ENCODE results near the gene ARFGEF2.

ARFGEF2 gene

GRCh38 chr20:48899881-48900280 lies 21.6 kb upstream of the ARFGEF2 start:
- no peak for DNase-seq

GRCh38 chr20:48901326-48901725 lies 20.2 kb upstream of the ARFGEF2 start:
- no peak for DNase-seq

DNA sequence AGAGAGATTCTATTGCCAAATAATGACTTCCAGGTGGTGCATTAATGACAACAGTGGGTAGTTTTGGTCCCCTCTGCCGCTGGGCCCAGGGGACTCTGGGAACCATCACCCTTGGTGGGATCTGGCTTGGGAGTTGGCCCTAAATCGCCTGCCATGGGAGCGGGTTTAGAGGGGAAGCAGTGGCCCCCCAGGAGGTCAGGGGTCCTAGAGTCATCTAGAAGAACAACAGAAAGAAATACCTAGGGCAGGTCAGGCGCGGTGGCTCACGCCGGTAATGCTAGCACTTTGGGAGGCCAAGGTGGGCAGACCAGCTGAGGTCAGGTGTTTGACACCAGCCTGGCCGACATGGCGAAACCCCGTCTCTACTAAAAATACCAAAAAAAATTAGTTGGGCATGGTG lies 17.8 kb upstream of the ARFGEF2 start:
- no peak for DNase-seq

DNA sequence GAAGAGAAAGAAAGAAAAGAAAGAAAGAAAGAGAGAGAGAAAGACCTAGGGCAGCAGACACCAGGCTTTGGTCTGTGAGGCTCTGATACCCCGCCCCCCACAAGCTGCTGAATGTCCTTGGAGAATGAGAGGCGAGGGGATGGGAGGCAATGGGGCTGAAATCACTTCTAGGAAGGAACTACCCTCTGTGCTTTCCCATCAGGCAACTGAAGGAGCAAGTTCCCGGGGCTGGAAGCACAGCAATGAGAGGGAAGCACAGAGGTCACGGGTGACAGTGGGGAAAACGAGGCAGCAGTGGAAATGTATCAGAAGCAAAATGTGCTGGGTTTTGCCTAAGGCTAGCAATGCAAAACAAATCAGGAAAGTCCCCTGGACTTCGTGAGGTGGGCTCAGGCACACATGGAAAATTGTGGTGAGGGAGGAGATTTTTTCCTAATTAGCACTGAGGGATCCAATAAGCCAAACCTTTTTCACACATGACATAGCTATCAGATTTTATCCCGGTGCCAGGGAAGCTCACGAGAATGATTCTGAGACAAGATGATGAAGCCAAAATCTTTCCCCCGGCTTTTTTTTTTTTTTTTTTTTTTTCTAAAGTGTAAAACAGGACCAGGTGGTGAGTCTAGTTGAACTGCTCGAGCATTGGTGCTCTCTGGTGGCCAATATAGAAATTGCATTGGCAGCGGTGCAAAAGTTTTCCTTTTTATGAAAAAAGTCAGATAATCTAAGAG lies 16.8 kb upstream of the ARFGEF2 start:
- DNase-seq: peak; percentile 29

DNA sequence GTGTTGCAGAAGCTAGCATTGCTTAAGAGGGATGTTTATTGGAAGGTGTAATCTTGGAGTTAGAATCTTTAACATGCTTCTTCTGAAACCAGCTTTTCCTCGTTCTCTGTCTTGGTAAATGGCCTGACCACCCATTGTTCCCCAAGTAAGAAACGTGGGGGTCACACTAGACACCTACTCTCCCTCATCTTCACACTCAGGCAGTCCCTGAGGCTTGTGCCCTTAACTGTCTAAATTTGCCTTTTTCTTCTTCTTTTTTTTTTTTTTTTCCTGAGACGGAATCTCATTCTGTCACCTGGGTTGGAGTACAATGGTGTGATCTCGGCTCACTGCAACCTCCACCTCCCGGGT lies 16.2 kb upstream of the ARFGEF2 start:
- no peak for DNase-seq

GRCh38 chr20:48906221-48906877 lies 15.2 kb upstream of the ARFGEF2 start:
- DNase-seq: no peak

DNA sequence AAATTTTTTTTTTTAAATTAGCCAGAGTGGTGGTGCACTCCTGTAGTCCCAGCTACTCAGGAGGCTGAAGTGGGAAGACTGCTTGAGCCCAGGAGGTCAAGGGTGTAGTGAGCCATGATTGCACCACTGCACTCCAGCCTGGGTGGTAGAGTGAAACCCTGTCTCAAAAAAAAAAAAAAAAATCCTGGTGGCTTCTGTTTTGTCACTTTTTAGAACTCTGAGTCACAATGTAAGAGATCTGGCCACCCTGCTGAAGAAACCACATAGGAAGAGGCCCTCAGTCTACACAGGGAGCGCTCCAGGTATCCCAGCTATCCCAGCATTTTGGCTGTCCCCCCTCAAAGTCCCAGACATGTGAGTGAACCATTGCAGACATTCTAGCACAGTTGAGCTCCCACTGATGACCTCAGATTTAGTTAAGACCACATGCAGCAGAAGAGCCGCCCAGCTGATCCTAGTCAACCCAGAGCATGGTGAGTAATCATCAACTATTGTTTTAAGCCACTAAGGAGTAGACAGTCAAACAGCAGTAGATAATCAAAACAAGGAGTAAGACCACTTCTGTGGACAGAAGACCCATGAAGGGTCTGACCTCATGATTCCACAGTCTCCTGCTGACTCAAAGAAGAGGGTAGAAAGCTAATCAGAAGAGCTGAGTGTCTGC lies 12.7 kb upstream of the ARFGEF2 start:
- no peak for DNase-seq

DNA sequence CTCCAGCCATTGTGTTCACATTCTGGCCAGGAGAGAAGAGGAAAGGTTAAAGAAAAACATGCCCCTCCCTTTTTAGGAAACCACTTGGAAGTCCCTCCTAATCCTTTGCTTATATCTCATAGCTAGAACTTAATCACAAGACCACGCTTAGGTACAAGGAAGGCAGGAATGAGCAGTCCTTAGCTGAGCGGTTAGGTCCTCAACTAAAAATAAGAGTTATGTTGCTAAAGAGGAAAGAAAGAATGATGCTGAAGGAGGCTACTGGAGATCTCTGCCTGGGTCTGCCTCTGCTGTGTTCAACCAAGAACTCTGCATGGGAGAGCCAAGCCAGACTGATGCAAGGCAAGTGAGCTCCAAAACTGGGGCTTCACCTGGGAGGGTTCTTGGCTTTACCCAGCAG lies 11.6 kb upstream of the ARFGEF2 start:
- no peak for DNase-seq

GRCh38 chr20:48910347-48910781 lies 11.1 kb upstream of the ARFGEF2 start:
- DNase-seq: no peak

GRCh38 chr20:48912065-48912464 lies 9.4 kb upstream of the ARFGEF2 start:
- peak; percentile 47 for DNase-seq

DNA sequence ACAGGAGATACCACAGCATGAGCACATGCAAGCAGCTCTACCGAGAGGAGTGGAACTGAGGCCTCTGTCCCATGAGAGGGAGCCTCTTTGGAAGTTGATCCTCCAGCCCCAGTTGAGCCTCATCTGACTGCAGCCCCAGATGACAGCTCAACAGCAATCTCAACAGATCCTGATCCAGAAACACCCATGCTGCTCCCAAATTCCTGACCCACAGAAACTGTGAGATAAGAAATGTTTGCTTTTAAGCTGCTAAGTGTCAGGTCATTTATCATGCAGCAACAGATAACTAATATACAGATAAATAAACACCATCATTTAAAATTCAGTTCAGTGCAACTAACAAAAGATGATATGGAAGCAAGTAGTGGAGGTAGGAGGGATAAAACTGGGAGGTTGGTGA lies 4.8 kb upstream of the ARFGEF2 start:
- DNase-seq: no peak

DNA sequence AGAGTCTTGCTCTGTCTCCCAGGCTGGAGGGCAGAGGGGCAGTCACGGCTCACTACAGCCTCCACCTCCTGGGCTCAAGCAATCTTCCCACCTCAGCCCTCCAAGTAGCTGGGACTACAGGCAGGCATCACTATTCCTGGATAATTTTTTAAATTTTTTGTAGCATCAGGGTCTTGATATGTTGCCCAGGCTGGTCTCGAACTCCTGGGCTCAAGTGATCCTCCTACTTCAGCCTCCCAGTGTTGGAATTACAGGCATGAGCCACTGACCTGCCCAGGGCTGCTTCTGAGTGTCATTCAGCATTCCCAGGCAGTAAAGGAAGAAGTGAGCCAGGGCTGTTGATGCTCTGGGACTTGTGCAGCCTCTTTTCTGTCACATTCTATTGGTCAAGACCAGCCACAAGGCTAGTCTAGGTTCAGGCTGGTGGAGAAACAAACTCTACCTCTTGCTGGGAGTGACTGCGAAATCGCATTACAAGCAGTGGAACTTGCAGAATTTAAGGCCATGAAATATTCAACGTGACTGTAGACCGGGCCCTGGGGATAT lies 2.1 kb upstream of the ARFGEF2 start:
- DNase-seq: no peak

GRCh38 chr20:48919882-48920526 lies 1.5 kb upstream of the ARFGEF2 start:
- DNase-seq: peak; percentile 15

DNA sequence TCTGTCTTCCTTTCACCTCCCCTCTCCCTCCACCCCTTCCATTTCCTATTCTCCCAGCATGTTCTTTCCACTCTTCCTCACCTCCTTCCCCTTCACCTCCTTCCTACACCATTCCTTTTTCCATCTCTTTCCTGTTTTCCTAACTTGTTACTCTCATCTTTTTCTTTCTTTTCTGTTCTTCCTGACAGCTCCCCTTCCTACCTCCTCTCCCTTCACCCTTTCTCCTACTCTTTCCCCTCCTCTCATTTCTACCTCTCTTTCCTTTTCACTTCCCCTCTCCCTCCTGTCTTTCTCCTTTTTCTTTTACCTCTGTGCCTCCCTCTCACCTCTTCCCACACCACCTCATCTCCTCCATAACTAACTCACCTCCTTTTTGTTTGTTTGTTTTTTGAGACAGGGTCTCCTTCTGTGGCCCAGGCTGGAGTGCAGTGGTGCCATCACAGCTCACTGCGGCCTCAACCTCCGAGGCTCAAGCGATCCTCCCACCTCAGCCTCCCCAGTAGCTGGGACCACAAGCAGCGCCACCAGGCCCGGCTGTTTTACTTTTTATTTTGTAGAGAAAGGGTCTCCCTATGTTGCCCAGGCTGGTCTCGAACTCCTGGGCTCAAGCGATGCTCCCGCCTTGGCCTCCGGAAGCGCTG lies 864 bp upstream of the ARFGEF2 start:
- DNase-seq: no peak

DNA sequence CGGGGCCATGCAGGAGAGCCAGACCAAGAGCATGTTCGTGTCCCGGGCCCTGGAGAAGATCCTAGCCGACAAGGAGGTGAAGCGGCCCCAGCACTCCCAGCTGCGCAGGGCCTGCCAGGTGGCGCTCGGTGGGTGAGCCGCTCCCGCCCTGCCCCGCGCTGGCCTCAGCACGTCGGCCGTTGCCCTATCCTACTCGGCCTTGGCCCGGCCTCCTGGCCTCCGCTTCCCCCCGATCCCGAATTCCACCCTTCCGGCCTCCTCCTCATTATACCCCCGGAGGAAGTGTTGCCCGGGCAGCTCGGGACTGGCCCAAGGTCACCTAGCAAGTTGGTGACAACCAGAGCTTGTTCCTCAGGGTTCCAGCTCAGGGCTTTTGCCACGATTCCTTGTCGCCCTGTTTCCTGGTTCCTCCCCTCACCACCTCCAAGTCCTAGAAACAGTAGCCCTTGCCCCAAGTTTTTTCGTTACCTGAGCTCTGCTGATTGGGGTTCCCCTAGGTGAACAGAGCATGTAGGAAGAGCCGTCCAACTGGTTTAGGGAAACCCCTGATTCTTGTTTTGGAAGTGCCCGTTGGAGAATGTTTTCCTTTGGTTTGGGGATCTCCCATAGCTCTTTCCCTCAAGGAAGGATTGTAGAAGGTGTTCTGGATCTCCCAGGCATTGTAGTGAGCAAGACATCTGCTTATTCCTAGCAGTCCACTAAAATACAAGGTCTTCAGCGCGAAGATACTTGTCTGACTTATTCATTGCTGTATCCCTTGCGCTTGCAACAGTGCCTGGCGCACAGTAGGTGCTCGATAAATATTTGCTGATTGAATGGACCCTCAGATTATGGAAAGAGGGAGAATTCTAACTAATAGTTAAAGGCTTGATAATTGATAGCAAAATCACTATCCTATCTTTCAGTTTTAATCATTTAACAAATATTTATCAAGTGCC lies 641 bp downstream of the ARFGEF2 start:
- peak; percentile 67 for DNase-seq

DNA sequence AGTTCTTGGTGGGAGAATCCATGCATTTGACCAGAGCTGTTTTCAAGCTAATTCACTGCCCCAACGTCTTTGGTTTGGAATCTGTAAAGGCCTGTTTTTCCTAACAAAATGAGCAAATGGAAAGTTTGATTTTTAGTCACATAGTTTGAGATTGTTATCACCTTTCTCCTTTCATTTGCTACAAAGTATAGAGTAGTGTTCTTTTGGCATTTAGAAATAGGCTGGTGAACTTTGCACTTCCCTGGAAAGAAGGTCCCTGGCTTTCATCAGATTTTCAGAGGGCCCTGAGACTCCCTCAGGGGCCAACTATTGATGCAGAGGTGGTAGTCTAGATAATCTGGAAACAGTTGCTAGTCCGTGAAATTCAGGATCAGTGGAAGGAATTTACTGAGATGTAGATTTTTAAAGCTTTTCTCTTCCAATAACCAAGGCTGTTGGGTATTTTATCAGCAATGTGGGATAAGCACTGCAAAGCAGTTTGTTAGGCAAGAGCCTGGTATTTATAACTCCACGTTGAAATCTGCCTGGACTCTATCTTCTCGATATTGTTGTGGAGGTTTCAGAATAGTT lies 1.7 kb downstream of the ARFGEF2 start:
- no peak for DNase-seq

DNA sequence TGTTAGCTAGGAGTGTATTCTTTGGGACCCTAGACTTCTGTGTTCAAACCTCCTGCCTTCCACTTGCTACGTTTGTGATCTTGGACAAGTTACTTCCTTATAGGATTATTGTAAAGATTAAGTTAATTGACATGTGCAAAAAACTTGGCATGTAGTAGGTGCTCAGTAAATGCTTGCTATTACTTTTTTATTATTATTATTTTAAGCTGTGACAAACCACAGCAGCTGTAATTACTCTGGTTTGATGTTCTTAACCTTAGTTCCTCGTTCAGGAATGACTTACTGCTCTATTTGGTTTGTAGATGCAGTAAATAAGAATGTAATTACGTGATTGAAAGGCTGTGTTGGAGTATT lies 3.2 kb downstream of the ARFGEF2 start:
- no peak for DNase-seq

- no peak for DNase-seq
Observed at GRCh38 chr20:48926267-48926666, 4.8 kb downstream of the ARFGEF2 start.

DNA sequence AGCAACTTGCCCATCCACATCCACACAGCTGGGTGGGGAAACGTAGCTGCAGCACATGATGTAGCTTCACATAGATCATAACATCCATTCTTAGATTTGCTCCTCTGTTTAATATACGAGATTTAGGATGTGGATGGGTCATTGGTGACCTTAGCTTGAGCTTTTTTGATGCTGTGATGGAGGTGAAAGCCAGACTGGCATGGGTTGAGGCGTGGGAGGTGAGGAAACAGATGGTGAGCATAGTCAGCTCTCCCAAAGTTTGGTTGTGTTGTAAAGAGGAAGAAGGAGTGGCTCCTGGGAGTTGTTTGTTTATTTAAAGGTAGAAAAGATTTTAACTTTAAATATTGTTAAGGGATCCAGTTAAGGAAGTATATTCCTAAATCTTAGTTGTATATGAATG lies 5.3 kb downstream of the ARFGEF2 start:
- DNase-seq: no peak

DNA sequence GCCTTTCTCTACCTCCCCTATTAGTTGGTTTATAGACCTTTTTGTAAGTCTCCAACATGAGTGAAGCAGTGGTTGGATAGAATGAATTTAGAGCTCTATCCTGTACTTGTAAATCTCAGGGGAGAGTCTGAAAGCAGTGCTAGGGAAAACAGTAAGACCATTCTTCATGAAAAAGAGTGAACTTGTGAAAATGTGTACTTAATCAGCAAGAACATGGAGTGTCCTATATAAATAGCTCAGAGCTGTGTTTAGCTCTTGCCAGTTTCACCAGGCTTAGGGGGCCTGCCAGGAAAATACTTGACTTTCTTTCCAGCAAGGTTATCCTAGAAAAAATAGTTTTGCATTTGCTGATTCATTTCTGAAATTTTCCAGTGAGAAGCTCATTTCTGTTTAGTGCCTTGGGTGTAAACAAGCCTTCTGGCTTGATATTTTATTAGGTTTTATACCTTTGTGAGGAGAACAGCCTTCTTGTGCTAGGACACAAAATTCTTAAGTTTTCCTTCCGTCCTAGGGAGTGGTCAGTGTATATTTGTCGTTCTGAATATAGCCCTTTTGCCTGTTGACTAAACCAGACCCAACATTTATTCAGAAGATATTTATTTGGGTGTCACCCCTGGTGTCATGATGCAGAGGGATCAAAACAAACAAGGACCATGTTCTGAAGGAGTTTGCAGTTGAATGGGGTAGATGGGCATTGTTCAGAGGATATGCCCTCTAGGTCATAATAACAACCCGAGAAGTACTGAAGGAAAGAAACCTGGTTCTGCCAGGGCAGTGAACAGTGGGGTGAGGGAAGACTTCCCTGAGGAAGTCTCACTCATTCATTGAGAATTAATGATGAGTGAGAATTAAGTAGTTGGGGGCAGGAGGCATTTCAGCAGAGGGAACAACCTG lies 7.6 kb downstream of the ARFGEF2 start:
- no peak for DNase-seq
